Measurements from ENCODE around the gene TXNIP. TPM values are rescaled to one million over a fixed set of nuclear protein-coding genes. Genes with fewer than 3 reads are reported as not detected.

Gene TXNIP
- total and polyA plus RNA-seq, 4 donors: 178 to 1,810 (median 703) TPM

DNA sequence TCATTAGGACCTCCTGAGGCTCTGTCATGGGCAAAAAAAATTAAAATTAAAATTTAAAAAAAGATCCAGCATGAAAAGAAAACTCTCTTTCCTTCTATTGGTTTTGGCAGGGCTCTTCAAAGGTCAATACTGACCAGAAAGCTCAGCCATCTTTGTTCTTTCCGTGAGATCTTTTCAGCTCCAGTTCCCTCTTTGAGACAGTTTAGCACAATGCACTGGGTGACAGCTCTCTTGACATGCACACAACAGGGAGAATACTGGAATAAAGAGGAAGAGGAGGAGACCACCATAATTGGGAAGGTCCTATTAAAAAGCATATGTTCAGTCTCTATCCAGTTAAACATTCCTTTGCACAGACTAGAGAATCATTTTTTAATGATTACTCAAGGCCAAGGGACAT lies 44.9 kb downstream of the TXNIP start:
- ATAC-seq (ENCODE audit: insufficient read depth, low FRiP score) (no peak), DNase-seq (no peak)
- TF ChIP-seq CTCF (IDR thresholded peaks at IDR 0.05; ENCODE audit: control extremely low read depth, extremely low read depth): no peak
- Histone ChIP-seq H3K9me3 (ENCODE audit: control insufficient read depth in 4 of 4, insufficient read depth in 3 of 4, low read length in 3 of 4) (no peaks in the 10 kb centered on the region), H3K27ac (ENCODE audit: low read depth in 1 of 2, low read length in 1 of 2) (peak overlapping the region in 1 of 2 donors; percentile 18), H3K36me3 (ENCODE audit: control insufficient read depth in 4 of 4, insufficient read depth in 4 of 4, low read length in 4 of 4) (peaks cover 0 to 16% (median 9%) of the 10 kb centered on the region in 4 donors), H3K4me1 (ENCODE audit: control insufficient read depth in 5 of 5, insufficient read depth in 5 of 5, low read length in 5 of 5) (peaks cover 0 to 26% (median 12%) of the 10 kb centered on the region in 5 donors), H3K4me3 (no peak overlapping the region), H3K9ac (ENCODE audit: insufficient read depth in 1 of 2, low read length in 2 of 2) (no peak overlapping the region), H3K27me3 (ENCODE audit: control insufficient read depth in 3 of 3, insufficient read depth in 3 of 3, low read length in 2 of 3) (peaks cover 0 to 8% (median 0%) of the 10 kb centered on the region in 3 donors)
- 92 to 100% methylated on average over 1 of the region's 1 CpG for WGBS, 2 donors

DNA sequence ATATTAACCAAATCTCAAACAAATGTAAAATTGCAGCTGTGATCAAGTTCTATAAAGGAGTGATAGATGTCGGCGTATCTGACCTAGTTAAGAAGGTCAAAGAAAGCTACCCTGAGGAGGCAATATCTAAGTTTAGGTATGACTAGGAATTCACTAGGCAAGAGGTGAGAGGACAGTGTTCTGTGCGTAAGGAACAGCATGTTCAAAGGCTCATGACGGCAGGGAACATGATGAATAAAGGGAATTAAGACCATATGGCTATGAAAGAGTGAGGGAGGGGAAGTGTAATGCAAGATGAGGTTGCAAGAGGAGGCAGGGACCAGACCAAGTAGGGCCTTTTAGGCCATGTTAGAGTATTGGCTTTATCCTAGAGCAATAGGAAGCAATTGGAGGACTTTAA lies 47.2 kb downstream of the TXNIP start:
- H3K9ac ChIP-seq (ENCODE audit: insufficient read depth in 1 of 2, low read length in 2 of 2): no peak overlapping the region
- peaks cover 0 to 16% (median 10%) of the 10 kb centered on the region in 4 donors for H3K36me3 ChIP-seq (ENCODE audit: control insufficient read depth in 4 of 4, insufficient read depth in 4 of 4, low read length in 4 of 4)
- peaks cover 0 to 4% (median 3%) of the 10 kb centered on the region in 5 donors for H3K4me1 ChIP-seq (ENCODE audit: control insufficient read depth in 5 of 5, insufficient read depth in 5 of 5, low read length in 5 of 5)
- WGBS, 2 donors: 92 to 96% methylated on average over 4 of the region's 4 CpGs
- ATAC-seq (ENCODE audit: insufficient read depth, low FRiP score): no peak
- H3K4me3 ChIP-seq: no peak overlapping the region
- DNase-seq: no peak
- no peak for TF ChIP-seq CTCF (IDR thresholded peaks at IDR 0.05; ENCODE audit: control extremely low read depth, extremely low read depth)
- no peaks in the 10 kb centered on the region for H3K9me3 ChIP-seq (ENCODE audit: control insufficient read depth in 4 of 4, insufficient read depth in 3 of 4, low read length in 3 of 4)
- H3K27me3 ChIP-seq (ENCODE audit: control insufficient read depth in 3 of 3, insufficient read depth in 3 of 3, low read length in 2 of 3): no peaks in the 10 kb centered on the region
- H3K27ac ChIP-seq (ENCODE audit: low read depth in 1 of 2, low read length in 1 of 2): no peak overlapping the region

DNA sequence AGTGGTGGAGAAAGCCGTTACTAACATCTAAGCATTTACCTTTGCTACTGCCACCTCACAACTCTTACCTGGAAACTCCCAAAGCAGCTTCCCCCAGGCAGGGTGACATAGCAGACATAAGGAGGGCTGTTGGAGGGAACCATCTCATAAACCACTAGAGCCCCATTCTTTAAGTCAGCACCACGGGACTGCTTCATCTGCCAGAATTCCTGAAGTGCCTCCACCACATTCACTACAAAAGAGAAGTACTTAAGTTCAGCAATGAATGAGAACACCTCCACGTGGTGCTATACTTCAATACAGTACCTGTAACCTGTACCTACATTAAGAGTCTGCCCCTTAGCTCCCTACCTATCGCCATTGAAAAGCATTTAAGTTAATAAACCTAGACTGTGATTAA lies 48.8 kb downstream of the TXNIP start:
- 77 to 87% methylated on average over 4 of the region's 4 CpGs for WGBS, 2 donors
- H3K9ac ChIP-seq (ENCODE audit: insufficient read depth in 1 of 2, low read length in 2 of 2): no peak overlapping the region
- H3K27me3 ChIP-seq (ENCODE audit: control insufficient read depth in 3 of 3, insufficient read depth in 3 of 3, low read length in 2 of 3): no peaks in the 10 kb centered on the region
- TF ChIP-seq CTCF (IDR thresholded peaks at IDR 0.05; ENCODE audit: control extremely low read depth, extremely low read depth): no peak
- peaks cover 0 to 20% (median 13%) of the 10 kb centered on the region in 4 donors for H3K36me3 ChIP-seq (ENCODE audit: control insufficient read depth in 4 of 4, insufficient read depth in 4 of 4, low read length in 4 of 4)
- H3K4me1 ChIP-seq (ENCODE audit: control insufficient read depth in 5 of 5, insufficient read depth in 5 of 5, low read length in 5 of 5): peaks cover 0 to 3% (median 0%) of the 10 kb centered on the region in 5 donors
- ATAC-seq (ENCODE audit: insufficient read depth, low FRiP score) (no peak), DNase-seq (peak in 2 of 3 donors; percentile 16 to 54)
- H3K9me3 ChIP-seq (ENCODE audit: control insufficient read depth in 4 of 4, insufficient read depth in 3 of 4, low read length in 3 of 4): no peaks in the 10 kb centered on the region
- no peak overlapping the region for H3K4me3 ChIP-seq
- H3K27ac ChIP-seq (ENCODE audit: low read depth in 1 of 2, low read length in 1 of 2): peak overlapping the region in 1 of 2 donors; percentile 6

- peaks cover 0 to 3% (median 0%) of the 10 kb centered on the region in 5 donors for H3K4me1 ChIP-seq (ENCODE audit: control insufficient read depth in 5 of 5, insufficient read depth in 5 of 5, low read length in 5 of 5)
- peaks cover 0 to 17% (median 12%) of the 10 kb centered on the region in 4 donors for H3K36me3 ChIP-seq (ENCODE audit: control insufficient read depth in 4 of 4, insufficient read depth in 4 of 4, low read length in 4 of 4)
- no peak for DNase-seq
- no peaks in the 10 kb centered on the region for H3K27me3 ChIP-seq (ENCODE audit: control insufficient read depth in 3 of 3, insufficient read depth in 3 of 3, low read length in 2 of 3)
- H3K9ac ChIP-seq (ENCODE audit: insufficient read depth in 1 of 2, low read length in 2 of 2): no peak overlapping the region
- no peak overlapping the region for H3K27ac ChIP-seq (ENCODE audit: low read depth in 1 of 2, low read length in 1 of 2)
- H3K4me3 ChIP-seq: no peak overlapping the region
- no peaks in the 10 kb centered on the region for H3K9me3 ChIP-seq (ENCODE audit: control insufficient read depth in 4 of 4, insufficient read depth in 3 of 4, low read length in 3 of 4)
- no peak for ATAC-seq (ENCODE audit: insufficient read depth, low FRiP score)
- WGBS, 2 donors: 94 to 96% methylated on average over 4 of the region's 4 CpGs
- TF ChIP-seq CTCF (IDR thresholded peaks at IDR 0.05; ENCODE audit: control extremely low read depth, extremely low read depth): no peak
Measured at GRCh38 chr1:145946477-145946986, 49.8 kb downstream of the TXNIP start.

Measured in lung (tissue), 12 donors.